ENCODE measurements around the gene MYOF.
"Not testable (repeated sequence)": the region's sequence is repeated elsewhere in the genome, so short reads cannot be mapped to it uniquely, and the experiment has no call there.

DNA sequence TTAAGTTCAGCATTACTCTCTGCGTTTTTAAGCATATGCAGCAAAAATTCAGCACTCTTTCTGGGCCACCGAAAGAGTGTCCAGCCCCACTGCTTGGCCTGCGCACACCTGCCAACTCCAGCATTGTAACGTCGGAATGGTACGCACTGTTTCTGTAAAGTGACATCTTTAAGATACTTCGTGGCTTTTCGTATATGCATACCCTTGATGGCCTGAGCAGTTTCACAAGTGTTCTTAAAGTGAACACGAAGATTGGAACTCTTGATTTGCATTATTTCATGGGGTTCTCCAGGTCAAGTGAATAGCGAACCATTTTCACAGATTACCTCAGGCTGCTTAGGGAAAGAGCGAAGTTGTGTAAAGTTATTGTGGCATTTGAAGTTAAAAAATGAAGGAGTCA is 197.9 kb downstream of the MYOF start:
- TF ChIP-seq, protein P1, sequence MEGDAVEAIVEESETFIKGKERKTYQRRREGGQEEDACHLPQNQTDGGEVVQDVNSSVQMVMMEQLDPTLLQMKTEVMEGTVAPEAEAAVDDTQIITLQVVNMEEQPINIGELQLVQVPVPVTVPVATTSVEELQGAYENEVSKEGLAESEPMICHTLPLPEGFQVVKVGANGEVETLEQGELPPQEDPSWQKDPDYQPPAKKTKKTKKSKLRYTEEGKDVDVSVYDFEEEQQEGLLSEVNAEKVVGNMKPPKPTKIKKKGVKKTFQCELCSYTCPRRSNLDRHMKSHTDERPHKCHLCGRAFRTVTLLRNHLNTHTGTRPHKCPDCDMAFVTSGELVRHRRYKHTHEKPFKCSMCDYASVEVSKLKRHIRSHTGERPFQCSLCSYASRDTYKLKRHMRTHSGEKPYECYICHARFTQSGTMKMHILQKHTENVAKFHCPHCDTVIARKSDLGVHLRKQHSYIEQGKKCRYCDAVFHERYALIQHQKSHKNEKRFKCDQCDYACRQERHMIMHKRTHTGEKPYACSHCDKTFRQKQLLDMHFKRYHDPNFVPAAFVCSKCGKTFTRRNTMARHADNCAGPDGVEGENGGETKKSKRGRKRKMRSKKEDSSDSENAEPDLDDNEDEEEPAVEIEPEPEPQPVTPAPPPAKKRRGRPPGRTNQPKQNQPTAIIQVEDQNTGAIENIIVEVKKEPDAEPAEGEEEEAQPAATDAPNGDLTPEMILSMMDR (IDR thresholded peaks at IDR 0.05): not testable (repeated sequence)
- TF ChIP-seq POLR2A (IDR thresholded peaks at IDR 0.05): not testable (repeated sequence)
